Panc1 (cell line): ENCODE results near the gene TGFB1I1. TPM values are rescaled to one million over a fixed set of nuclear protein-coding genes. Genes with fewer than 3 reads are reported as not detected.

Source experiments
- ATAC-seq: fragments of 200-7000 bp; cut with Tn5 transposase; 2 replicates; pipeline ENCODE4 v1.9.1; 2020; ENCODE audit warnings: mild to moderate bottlenecking, moderate library complexity
- BruUV-seq: library from RNA; stranded (reverse); fragments of 400-500 nt; replicated peaks from 2 replicates; lab custom pipeline; 2021; lab: Mats Ljungman, UMichigan
- CTCF ChIA-PET: fragments of 300-600 bp; sonication (Branson Sonifier 250); formaldehyde crosslinking; loops from one replicate; lab custom pipeline; 2022; ENCODE audit warnings: antibody characterized with exemption; lab: Charles Lee
- POLR2A ChIA-PET: fragments of 300-600 bp; sonication (Branson Sonifier 250); formaldehyde crosslinking; loops from one replicate; lab custom pipeline; 2022; ENCODE audit warnings: antibody characterized with exemption; lab: Charles Lee
- DNase-seq: peaks from one replicate; pipeline ENCODE4 v3.0.0-alpha.2; 2010; ENCODE audit warnings: low read depth, low spot score
- H3K27ac ChIP-seq: 2 replicates; pipeline ENCODE4 v1.5.1; 2011; ENCODE audit warnings: mild to moderate bottlenecking, low read length, inconsistent platforms
- H3K27me3 ChIP-seq: fragments of 200-500 bp; sonication (Bioruptor generic); 2 replicates; pipeline ENCODE4 v1.6.0; 2014; ENCODE audit warnings: low read length, inconsistent platforms; ENCODE audit not compliant: control insufficient read depth, insufficient read depth
- H3K36me3 ChIP-seq: fragments of 200-500 bp; sonication (Bioruptor generic); 2 replicates; pipeline ENCODE4 v1.5.1; 2014; ENCODE audit warnings: inconsistent platforms, mild to moderate bottlenecking, low read length, moderate library complexity; ENCODE audit not compliant: control insufficient read depth, insufficient read depth
- H3K4me1 ChIP-seq: 2 replicates; pipeline ENCODE4 v1.5.1; 2011; ENCODE audit warnings: inconsistent platforms, mild to moderate bottlenecking, low read length, moderate library complexity; ENCODE audit not compliant: control insufficient read depth, insufficient read depth
- H3K4me3 ChIP-seq, 2 experiments: 2 replicates each; pipeline ENCODE4 v1.5.1; 2011 to 2012; ENCODE audit warnings: low read depth in 2 of 2, low read length in 2 of 2, mild to moderate bottlenecking in 2 of 2, inconsistent platforms in 1 of 2, moderate library complexity in 1 of 2
- H3K9me3 ChIP-seq: fragments of 200-500 bp; sonication (Bioruptor generic); 2 replicates; pipeline ENCODE4 v1.5.1; 2014; ENCODE audit warnings: low read depth, mild to moderate bottlenecking, inconsistent platforms, low read length, moderate library complexity; ENCODE audit not compliant: control insufficient read depth, insufficient read depth
- POLR2AphosphoS5 ChIP-seq: IDR thresholded peaks from 2 replicates; pipeline ENCODE4 v1.6.1; 2012; ENCODE audit warnings: mild to moderate bottlenecking, low read depth, low read length, moderate library complexity
- SIN3A ChIP-seq: IDR thresholded peaks from 2 replicates; pipeline ENCODE4 v1.6.1; 2012; ENCODE audit warnings: low read depth, mild to moderate bottlenecking, low read length, moderate library complexity, borderline replicate concordance; ENCODE audit not compliant: insufficient read depth
- TCF7L2 ChIP-seq: IDR thresholded peaks from 2 replicates; pipeline ENCODE4 v1.6.1; 2011; ENCODE audit warnings: mild to moderate bottlenecking, low read depth, low read length, inconsistent platforms
- in situ Hi-C: cut with HindIII; loops from 2 replicates; pipeline ENCODE4 v1.10.0; 2016; ENCODE audit warnings: low sequenced_read_pairs, low pct_unique_long_range_greater_than_20kb
- intact Hi-C: fragments of 100-400 bp; cut with micrococcal nuclease; formaldehyde crosslinking; loops from one replicate; pipeline ENCODE4 v1.10.0; 2022; ENCODE audit not compliant: unreplicated experiment
- total RNA-seq: library from RNA; stranded (reverse); gene quantifications from one replicate; pipeline ENCODE4 v1.2.1, GENCODE V29; 2021; ENCODE audit not compliant: unreplicated experiment
- TF ChIP-seq, protein P1 (sequence below), 2 experiments: IDR thresholded peaks; 2 replicates each; pipeline ENCODE4 v1.6.1; 2011 to 2012; ENCODE audit warnings: low read depth in 2 of 2, control low read depth in 1 of 2, low read length in 1 of 2, mild to moderate bottlenecking in 1 of 2, moderate library complexity in 1 of 2; ENCODE audit not compliant: insufficient read depth in 1 of 2
- TF ChIP-seq, protein P2 (sequence below): fragments of 450-650 bp; IDR thresholded peaks from 2 replicates; pipeline ENCODE4 v1.5.1; 2017; ENCODE audit warnings: mild to moderate bottlenecking

Gene TGFB1I1
- total RNA-seq, 1 experiment from 2014 or later: 32.5 TPM

DNA sequence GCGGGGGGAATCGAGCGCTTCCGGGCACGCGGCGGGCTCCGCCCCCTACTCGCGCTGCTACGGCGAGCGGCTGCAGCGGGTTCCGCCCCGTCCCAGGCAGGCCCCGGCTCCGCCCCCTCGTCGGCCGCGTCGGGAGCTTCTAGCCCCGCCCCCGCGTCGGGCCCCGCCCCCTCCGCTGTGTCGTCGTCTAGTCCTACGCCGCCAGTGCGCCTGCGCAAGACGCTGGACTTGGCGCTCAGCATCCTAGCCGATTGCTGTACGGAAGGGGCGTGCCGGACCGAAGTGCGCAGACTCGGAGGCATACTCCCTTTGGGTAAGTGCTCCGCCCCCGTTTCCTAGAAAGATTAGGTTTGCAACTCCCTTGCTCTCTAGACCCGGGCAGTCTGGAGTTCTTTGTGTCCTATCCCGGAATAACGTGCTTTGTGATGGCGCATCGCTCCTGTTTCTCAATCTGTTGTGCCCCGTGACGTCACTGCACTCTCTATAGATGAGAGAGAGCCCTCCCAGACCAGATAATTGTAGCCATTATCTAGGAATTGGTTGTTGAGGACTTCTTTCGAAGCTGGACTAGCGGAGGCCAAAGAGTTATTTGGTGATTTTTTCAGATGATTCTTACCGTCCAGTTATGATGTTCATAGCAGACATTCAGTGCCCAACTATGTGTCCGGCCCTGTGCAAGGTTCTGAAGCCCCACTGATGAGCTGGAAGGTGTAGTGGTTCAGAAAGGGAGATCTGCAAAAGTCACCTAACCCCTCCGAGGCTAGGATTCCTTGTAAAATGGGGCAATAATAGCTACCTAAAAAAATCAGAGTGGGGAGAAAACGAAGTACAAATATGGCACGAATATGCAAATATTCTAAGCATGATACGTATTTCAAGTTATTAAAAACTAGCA lies 12.0 kb upstream of the TGFB1I1 start:
- CTCF ChIA-PET: interaction anchor here (0.6 to 1.2 kb wide), 5 partner anchors 12 to 287 kb away, joined by 3 to 6 read pairs (median 4); no protein-coding TSS in a partner anchor
- Histone ChIP-seq H3K4me1 (peaks cover 30% of the 10 kb centered on the region), H3K9me3 (no peaks in the 10 kb centered on the region), H3K27me3 (no peaks in the 10 kb centered on the region), H3K4me3 (peak overlapping the region; percentile 78 to 93), H3K36me3 (no peaks in the 10 kb centered on the region), H3K27ac (peak overlapping the region; percentile 94)
- ATAC-seq (peak; percentile 90), DNase-seq (peak; percentile 97)
- intact Hi-C loops (loop anchor here (5.0 kb wide), 1 partner anchor 407 kb away; no protein-coding TSS in a partner anchor), in situ Hi-C loops (no loop called here)
- POLR2A ChIA-PET: interaction anchor here (0.9 kb wide), 1 partner anchor 253 kb away, joined by 3 read pairs; a partner anchor contains a TSS
- TF ChIP-seq POLR2AphosphoS5 (no peak; the same call in 1 of the 2 replicates), TCF7L2 (no peak), SIN3A (no peak)
- TF ChIP-seq, protein P1, sequence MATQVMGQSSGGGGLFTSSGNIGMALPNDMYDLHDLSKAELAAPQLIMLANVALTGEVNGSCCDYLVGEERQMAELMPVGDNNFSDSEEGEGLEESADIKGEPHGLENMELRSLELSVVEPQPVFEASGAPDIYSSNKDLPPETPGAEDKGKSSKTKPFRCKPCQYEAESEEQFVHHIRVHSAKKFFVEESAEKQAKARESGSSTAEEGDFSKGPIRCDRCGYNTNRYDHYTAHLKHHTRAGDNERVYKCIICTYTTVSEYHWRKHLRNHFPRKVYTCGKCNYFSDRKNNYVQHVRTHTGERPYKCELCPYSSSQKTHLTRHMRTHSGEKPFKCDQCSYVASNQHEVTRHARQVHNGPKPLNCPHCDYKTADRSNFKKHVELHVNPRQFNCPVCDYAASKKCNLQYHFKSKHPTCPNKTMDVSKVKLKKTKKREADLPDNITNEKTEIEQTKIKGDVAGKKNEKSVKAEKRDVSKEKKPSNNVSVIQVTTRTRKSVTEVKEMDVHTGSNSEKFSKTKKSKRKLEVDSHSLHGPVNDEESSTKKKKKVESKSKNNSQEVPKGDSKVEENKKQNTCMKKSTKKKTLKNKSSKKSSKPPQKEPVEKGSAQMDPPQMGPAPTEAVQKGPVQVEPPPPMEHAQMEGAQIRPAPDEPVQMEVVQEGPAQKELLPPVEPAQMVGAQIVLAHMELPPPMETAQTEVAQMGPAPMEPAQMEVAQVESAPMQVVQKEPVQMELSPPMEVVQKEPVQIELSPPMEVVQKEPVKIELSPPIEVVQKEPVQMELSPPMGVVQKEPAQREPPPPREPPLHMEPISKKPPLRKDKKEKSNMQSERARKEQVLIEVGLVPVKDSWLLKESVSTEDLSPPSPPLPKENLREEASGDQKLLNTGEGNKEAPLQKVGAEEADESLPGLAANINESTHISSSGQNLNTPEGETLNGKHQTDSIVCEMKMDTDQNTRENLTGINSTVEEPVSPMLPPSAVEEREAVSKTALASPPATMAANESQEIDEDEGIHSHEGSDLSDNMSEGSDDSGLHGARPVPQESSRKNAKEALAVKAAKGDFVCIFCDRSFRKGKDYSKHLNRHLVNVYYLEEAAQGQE (IDR thresholded peaks at IDR 0.05; ENCODE audit: insufficient read depth in 1 of 2, low read depth in 2 of 2, low read length in 1 of 2): no peak
- TF ChIP-seq, protein P2, sequence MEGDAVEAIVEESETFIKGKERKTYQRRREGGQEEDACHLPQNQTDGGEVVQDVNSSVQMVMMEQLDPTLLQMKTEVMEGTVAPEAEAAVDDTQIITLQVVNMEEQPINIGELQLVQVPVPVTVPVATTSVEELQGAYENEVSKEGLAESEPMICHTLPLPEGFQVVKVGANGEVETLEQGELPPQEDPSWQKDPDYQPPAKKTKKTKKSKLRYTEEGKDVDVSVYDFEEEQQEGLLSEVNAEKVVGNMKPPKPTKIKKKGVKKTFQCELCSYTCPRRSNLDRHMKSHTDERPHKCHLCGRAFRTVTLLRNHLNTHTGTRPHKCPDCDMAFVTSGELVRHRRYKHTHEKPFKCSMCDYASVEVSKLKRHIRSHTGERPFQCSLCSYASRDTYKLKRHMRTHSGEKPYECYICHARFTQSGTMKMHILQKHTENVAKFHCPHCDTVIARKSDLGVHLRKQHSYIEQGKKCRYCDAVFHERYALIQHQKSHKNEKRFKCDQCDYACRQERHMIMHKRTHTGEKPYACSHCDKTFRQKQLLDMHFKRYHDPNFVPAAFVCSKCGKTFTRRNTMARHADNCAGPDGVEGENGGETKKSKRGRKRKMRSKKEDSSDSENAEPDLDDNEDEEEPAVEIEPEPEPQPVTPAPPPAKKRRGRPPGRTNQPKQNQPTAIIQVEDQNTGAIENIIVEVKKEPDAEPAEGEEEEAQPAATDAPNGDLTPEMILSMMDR: no peak
- no TSS peak for BruUV-seq

DNA sequence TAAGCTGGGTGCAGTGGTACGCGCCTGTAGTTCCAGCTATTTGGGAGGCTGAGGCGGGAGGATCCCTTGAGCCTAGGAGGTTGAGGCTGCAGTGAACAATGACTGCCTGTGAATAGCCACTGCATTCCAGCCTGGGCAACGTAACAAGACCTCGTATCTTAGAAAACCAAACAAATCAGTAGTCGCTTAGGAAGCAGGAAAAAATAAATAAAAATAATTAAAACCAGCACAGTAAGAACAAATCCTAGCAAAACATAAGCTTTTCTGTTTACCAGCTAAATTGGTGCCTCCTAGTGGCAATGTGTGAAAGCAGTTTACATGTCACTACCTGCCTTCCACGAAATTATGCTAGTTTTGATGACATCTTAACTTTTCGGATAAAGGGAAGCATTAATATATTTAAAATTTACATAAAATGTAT lies 11.4 kb upstream of the TGFB1I1 start:
- ChIA-PET CTCF (interaction anchor here (0.6 to 1.2 kb wide), 3 partner anchors 17 to 343 kb away, joined by 3 to 6 read pairs (median 3); no protein-coding TSS in a partner anchor), POLR2A (interaction anchor here (0.9 kb wide), 1 partner anchor 252 kb away, joined by 3 read pairs; a partner anchor contains a TSS)
- TF ChIP-seq, protein P1 (IDR thresholded peaks at IDR 0.05; ENCODE audit: insufficient read depth in 1 of 2, low read depth in 2 of 2, low read length in 1 of 2): no peak
- TF ChIP-seq, protein P2: peak; percentile 83
- Histone ChIP-seq H3K4me1 (peaks cover 25% of the 10 kb centered on the region), H3K36me3 (no peaks in the 10 kb centered on the region), H3K27me3 (no peaks in the 10 kb centered on the region), H3K4me3 (peak overlapping the region; percentile 78 to 81), H3K27ac (peak overlapping the region; percentile 90), H3K9me3 (no peaks in the 10 kb centered on the region)
- in situ Hi-C loops: no loop called here
- intact Hi-C loops: no loop called here
- DNase-seq (no peak), ATAC-seq (no peak)
- BruUV-seq: TSS peak; percentile 95
